Naive thymus-derived CD4-positive, alpha-beta T cell (primary cell): ENCODE results near the gene DGCR8. TPM values are rescaled to one million over a fixed set of nuclear protein-coding genes. Genes with fewer than 3 reads are reported as not detected.
"Not testable (repeated sequence)": the region's sequence is repeated elsewhere in the genome, so short reads cannot be mapped to it uniquely, and the experiment has no call there.

Experiments used
- ATAC-seq: fragments of 150-1000 bp; cut with Tn5 transposase; 2 replicates; pipeline ENCODE4 v1.10.0; 2021; ENCODE audit warnings: mild to moderate bottlenecking, moderate library complexity
- CTCF ChIA-PET: fragments of 350-600 bp; sonication (Branson Sonifier 250); formaldehyde crosslinking; loops from one replicate; lab custom pipeline; 2021; ENCODE audit warnings: antibody characterized with exemption; lab: Charles Lee
- POLR2A ChIA-PET: fragments of 350-600 bp; sonication (Branson Sonifier 250); formaldehyde crosslinking; loops from one replicate; lab custom pipeline; 2021; ENCODE audit warnings: antibody characterized with exemption, inconsistent platforms; lab: Charles Lee
- DNase-seq, 9 donors: peaks; one replicate each; pipeline versions ENCODE4 v3.0.0 to v3.0.0-alpha.2; 2020 to 2022; ENCODE audit warnings: mixed read lengths in 1 of 9
- H3K27ac ChIP-seq: one replicate; pipeline ENCODE4 v1.7.0; 2013; ENCODE audit warnings: mild to moderate bottlenecking, low read depth, low read length, moderate library complexity
- H3K27me3 ChIP-seq, 2 donors: one replicate each; pipeline ENCODE4 v1.7.0; 2013; ENCODE audit warnings: low read length in 2 of 2, mild to moderate bottlenecking in 2 of 2, moderate library complexity in 2 of 2; ENCODE audit not compliant: control insufficient read depth in 2 of 2, insufficient read depth in 2 of 2
- H3K36me3 ChIP-seq, 3 experiments: 1 replicate in 2 of 3; 2 replicates in 1 of 3; pipeline ENCODE4 v1.7.0; 2013; ENCODE audit warnings: low read length in 3 of 3, mild to moderate bottlenecking in 3 of 3, moderate library complexity in 1 of 3; ENCODE audit not compliant: insufficient read depth in 3 of 3, control insufficient read depth in 2 of 3
- H3K4me1 ChIP-seq, 2 donors: one replicate each; pipeline ENCODE4 v1.7.0; 2013; ENCODE audit warnings: low read length in 2 of 2, mild to moderate bottlenecking in 2 of 2, moderate library complexity in 1 of 2; ENCODE audit not compliant: control insufficient read depth in 2 of 2, insufficient read depth in 2 of 2
- H3K4me3 ChIP-seq: 2 replicates; pipeline ENCODE4 v1.7.0; 2013; ENCODE audit warnings: mild to moderate bottlenecking, low read length
- H3K9me3 ChIP-seq, 3 experiments: 1 replicate in 2 of 3; 2 replicates in 1 of 3; pipeline ENCODE4 v1.7.0; 2013; ENCODE audit warnings: low read length in 3 of 3; ENCODE audit not compliant: control insufficient read depth in 2 of 3
- H3K27ac Mint-ChIP-seq, 9 donors: one replicate each; pipeline ENCODE4 v1.8.0; 2020 to 2022; ENCODE audit warnings: mixed read lengths in 9 of 9, mild to moderate bottlenecking in 8 of 9, moderate library complexity in 5 of 9, inconsistent platforms in 2 of 9
- H3K27me3 Mint-ChIP-seq, 5 donors: one replicate each; pipeline ENCODE4 v1.8.0; 2021 to 2022; ENCODE audit warnings: mixed read lengths in 5 of 5, mild to moderate bottlenecking in 1 of 5
- H3K36me3 Mint-ChIP-seq, 5 donors: one replicate each; pipeline ENCODE4 v1.8.0; 2020 to 2022; ENCODE audit warnings: mixed read lengths in 5 of 5, mild to moderate bottlenecking in 3 of 5, inconsistent platforms in 1 of 5
- H3K4me1 Mint-ChIP-seq, 7 donors: one replicate each; pipeline ENCODE4 v1.8.0; 2020 to 2022; ENCODE audit warnings: mixed read lengths in 7 of 7, mild to moderate bottlenecking in 3 of 7, inconsistent platforms in 1 of 7
- H3K4me3 Mint-ChIP-seq, 10 donors: one replicate each; pipeline ENCODE4 v1.8.0; 2020 to 2022; ENCODE audit warnings: mild to moderate bottlenecking in 10 of 10, mixed read lengths in 10 of 10, moderate library complexity in 6 of 10, inconsistent platforms in 2 of 10
- H3K9me3 Mint-ChIP-seq, 11 donors: one replicate each; pipeline ENCODE4 v1.8.0; 2020 to 2022; ENCODE audit warnings: mixed read lengths in 11 of 11, mild to moderate bottlenecking in 4 of 11, inconsistent platforms in 1 of 11, moderate library complexity in 1 of 11
- intact Hi-C, 2 donors: fragments of 100-400 bp; cut with micrococcal nuclease; formaldehyde crosslinking; loops; one replicate each; pipeline ENCODE4 v1.15.1; 2023
- polyA plus RNA-seq, 2 donors: library from polyadenylated mRNA; unstranded; fragments of 300-500 nt; fragmentation: Illumina TruSeq; gene quantifications; one replicate each; pipeline ENCODE4 v1.2.3, GENCODE V29; 2021
- total RNA-seq, 6 experiments: library from RNA in 5 of 6; stranded (reverse) in 5 of 6; gene quantifications; 1 replicate in 5 of 6; 2 replicates in 1 of 6; pipeline ENCODE4 v1.2.3 and lab custom pipeline; 2021 to 2026

The DGCR8 gene
- total and polyA plus RNA-seq, 7 experiments from 2014 or later = 4.1 to 63.6 (median 37.4) TPM

GRCh38 chr22:20157430-20158183, 77.6 kb downstream of the DGCR8 start:
- DNase-seq (no peak), ATAC-seq (no peak)
- CTCF ChIA-PET = interaction anchor here (0.9 to 1.8 kb wide), 10 partner anchors 29 to 585 kb away, joined by 3 to 7 read pairs (median 4); no protein-coding TSS in a partner anchor
- H3K36me3 Mint-ChIP-seq = no peaks in the 10 kb centered on the region
- Histone ChIP-seq H3K4me1 (no peaks in the 10 kb centered on the region), H3K27me3 (no peaks in the 10 kb centered on the region), H3K36me3 (no peaks in the 10 kb centered on the region), H3K4me3 (no peak overlapping the region), H3K27ac (no peak overlapping the region), H3K9me3 (peaks cover 0 to 6% (median 0%) of the 10 kb centered on the region in 3 experiments)
- H3K9me3 Mint-ChIP-seq = no peaks in the 10 kb centered on the region
- no peak overlapping the region for H3K27ac Mint-ChIP-seq
- POLR2A ChIA-PET = interaction anchor here (0.6 to 1.0 kb wide), 2 partner anchors 47 to 141 kb away, joined by 3 to 4 read pairs; no protein-coding TSS in a partner anchor
- no peak overlapping the region for H3K4me3 Mint-ChIP-seq
- peaks cover 0 to 4% (median 0%) of the 10 kb centered on the region in 7 donors for H3K4me1 Mint-ChIP-seq
- H3K27me3 Mint-ChIP-seq = peaks cover 0 to 7% (median 0%) of the 10 kb centered on the region in 5 donors
- intact Hi-C loops = loop anchor here (1.0 to 5.0 kb wide), 6 partner anchors 81 to 300 kb away; partner anchors contain the start of gene RTN4R (in 2 of the 2)

DNA sequence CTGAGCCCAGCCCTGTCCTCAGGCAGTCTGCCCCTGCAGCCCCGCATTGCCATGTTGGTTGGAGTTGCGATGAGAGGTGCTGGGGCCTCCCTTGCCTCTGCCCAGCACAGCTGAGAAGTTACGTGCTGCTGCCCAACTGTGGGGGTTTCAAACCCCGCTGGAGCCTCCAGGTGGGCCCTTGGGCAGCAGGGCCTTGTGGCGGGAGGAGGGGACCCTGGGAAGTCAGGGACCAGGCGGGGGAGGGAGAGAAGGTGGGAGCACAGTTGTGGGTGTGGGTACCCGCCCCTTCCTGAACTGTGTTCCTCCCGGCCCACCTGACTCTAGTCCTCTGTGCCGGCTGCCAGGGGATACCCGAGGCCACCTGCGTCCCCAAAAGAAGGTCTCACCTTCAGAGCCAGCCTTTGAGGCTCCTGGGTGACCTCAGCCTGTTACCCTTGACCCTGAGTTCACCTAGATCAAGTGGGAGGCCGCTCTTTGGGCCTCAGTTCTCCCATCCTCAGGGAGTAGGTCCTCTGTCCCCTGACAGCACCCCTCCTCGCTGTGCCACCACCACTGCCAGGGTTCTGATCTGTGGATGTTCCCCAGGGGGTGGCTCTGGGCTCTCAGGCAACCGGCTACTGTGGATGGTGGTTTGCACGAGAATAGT, 78.5 kb downstream of the DGCR8 start:
- H3K27ac Mint-ChIP-seq = no peak overlapping the region
- peaks cover 0 to 7% (median 0%) of the 10 kb centered on the region in 5 donors for H3K27me3 Mint-ChIP-seq
- no peak overlapping the region for H3K4me3 Mint-ChIP-seq
- Histone ChIP-seq H3K9me3 (peaks cover 0 to 6% (median 0%) of the 10 kb centered on the region in 3 experiments), H3K4me3 (no peak overlapping the region), H3K36me3 (no peaks in the 10 kb centered on the region), H3K27me3 (no peaks in the 10 kb centered on the region), H3K4me1 (no peaks in the 10 kb centered on the region), H3K27ac (no peak overlapping the region)
- intact Hi-C loops = loop anchor here in 1 of 2 donors (5.0 kb wide), 1 partner anchor 299 kb away; no protein-coding TSS in a partner anchor
- ChIA-PET POLR2A (no interaction called here), CTCF (no interaction called here)
- H3K4me1 Mint-ChIP-seq = peaks cover 0 to 4% (median 0%) of the 10 kb centered on the region in 7 donors
- no peaks in the 10 kb centered on the region for H3K36me3 Mint-ChIP-seq
- DNase-seq (no peak), ATAC-seq (no peak)
- H3K9me3 Mint-ChIP-seq = no peaks in the 10 kb centered on the region

- Histone ChIP-seq H3K9me3 (peaks cover 0 to 6% (median 0%) of the 10 kb centered on the region in 3 experiments), H3K4me3 (no peak overlapping the region), H3K27ac (no peak overlapping the region), H3K27me3 (no peaks in the 10 kb centered on the region), H3K36me3 (no peaks in the 10 kb centered on the region), H3K4me1 (no peaks in the 10 kb centered on the region)
- H3K27me3 Mint-ChIP-seq = peaks cover 0 to 7% (median 0%) of the 10 kb centered on the region in 5 donors
- peaks cover 0 to 4% (median 0%) of the 10 kb centered on the region in 7 donors for H3K4me1 Mint-ChIP-seq
- ChIA-PET CTCF (interaction anchor here (0.7 kb wide), 1 partner anchor 125 kb away, joined by 3 read pairs; no protein-coding TSS in a partner anchor), POLR2A (no interaction called here)
- H3K9me3 Mint-ChIP-seq = peaks cover 0 to 1% (median 0%) of the 10 kb centered on the region in 11 donors
- no peak for DNase-seq
- H3K27ac Mint-ChIP-seq = no peak overlapping the region
- no peak for ATAC-seq
- no peak overlapping the region for H3K4me3 Mint-ChIP-seq
- no peaks in the 10 kb centered on the region for H3K36me3 Mint-ChIP-seq
- intact Hi-C loops = loop anchor here in 1 of 2 donors (5.0 kb wide), 1 partner anchor 298 kb away; no protein-coding TSS in a partner anchor
Measured at GRCh38 chr22:20159076-20159475, 79.0 kb downstream of the DGCR8 start.

DNA sequence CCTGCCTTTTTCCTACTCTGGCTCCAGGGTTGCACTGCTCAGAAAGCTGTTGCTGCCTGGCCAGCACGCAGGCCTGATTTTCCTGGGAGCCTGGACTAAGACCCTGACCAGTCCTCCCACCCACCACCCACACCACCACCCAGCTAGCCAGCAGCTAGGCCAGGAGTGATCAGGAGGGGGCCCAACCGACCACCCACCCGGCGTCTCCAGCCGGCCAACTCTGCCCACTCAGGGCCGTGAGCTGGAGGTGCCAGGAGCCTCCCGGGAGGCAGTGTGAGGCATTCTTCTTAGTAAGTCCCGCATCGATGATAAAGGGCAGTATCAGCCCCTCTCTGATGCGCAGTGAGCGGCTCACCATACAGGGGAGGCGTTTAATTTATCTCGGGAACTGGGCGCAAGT, 79.5 kb downstream of the DGCR8 start:
- intact Hi-C loops = loop anchor here in 1 of 2 donors (5.0 kb wide), 1 partner anchor 298 kb away; no protein-coding TSS in a partner anchor
- ATAC-seq, H3K27ac Mint-ChIP-seq, H3K4me3 Mint-ChIP-seq, H3K27ac ChIP-seq, DNase-seq, H3K36me3 Mint-ChIP-seq, H3K36me3 ChIP-seq, H3K9me3 ChIP-seq, H3K4me1 Mint-ChIP-seq, H3K27me3 Mint-ChIP-seq, H3K4me3 ChIP-seq, H3K27me3 ChIP-seq, H3K4me1 ChIP-seq, H3K9me3 Mint-ChIP-seq, POLR2A ChIA-PET: not testable (repeated sequence)
- CTCF ChIA-PET = interaction anchor here (0.7 kb wide), 1 partner anchor 124 kb away, joined by 3 read pairs; no protein-coding TSS in a partner anchor

- no peaks in the 10 kb centered on the region for H3K4me1 ChIP-seq
- H3K4me1 Mint-ChIP-seq = peaks cover 0 to 4% (median 0%) of the 10 kb centered on the region in 7 donors
- ATAC-seq = no peak
- ChIA-PET CTCF (no interaction called here), POLR2A (no interaction called here)
- H3K4me3 Mint-ChIP-seq = no peak overlapping the region
- peaks cover 0 to 5% (median 0%) of the 10 kb centered on the region in 11 donors for H3K9me3 Mint-ChIP-seq
- H3K4me3 ChIP-seq = no peak overlapping the region
- H3K27ac Mint-ChIP-seq = no peak overlapping the region
- peaks cover 0 to 6% (median 0%) of the 10 kb centered on the region in 3 experiments for H3K9me3 ChIP-seq
- intact Hi-C loops = no loop called here
- H3K36me3 Mint-ChIP-seq = peaks cover 0 to 3% (median 0%) of the 10 kb centered on the region in 5 donors
- no peak for DNase-seq
- H3K36me3 ChIP-seq = no peaks in the 10 kb centered on the region
- H3K27ac ChIP-seq = no peak overlapping the region
- H3K27me3 ChIP-seq = no peaks in the 10 kb centered on the region
- peaks cover 0 to 7% (median 0%) of the 10 kb centered on the region in 5 donors for H3K27me3 Mint-ChIP-seq
Measured at GRCh38 chr22:20160041-20160440, 80.0 kb downstream of the DGCR8 start.
